Stimulated activated CD4-positive, alpha-beta T cell treated with anti-CD3 and anti-CD28 coated beads, Interleukin-1b, Interleukin-23, amount 100 ng/mL, for 4 hours (primary cell): ENCODE data around the gene KIF26A.

Experiments
- DNase-seq, 2 donors: peaks; one replicate each; pipeline ENCODE4 v3.0.0-alpha.2; 2020; ENCODE audit warnings: low read depth in 2 of 2

Gene KIF26A

GRCh38 chr14:104101086-104101621 is 37.2 kb upstream of the KIF26A start:
- DNase-seq: no peak

- DNase-seq: no peak
Measured at GRCh38 chr14:104101651-104102281, 36.6 kb upstream of the KIF26A start.

GRCh38 chr14:104102282-104102914 is 36.0 kb upstream of the KIF26A start:
- no peak for DNase-seq

- no peak for DNase-seq
Measured at GRCh38 chr14:104103061-104103445, 35.3 kb upstream of the KIF26A start.

GRCh38 chr14:104103446-104104075 is 34.8 kb upstream of the KIF26A start:
- no peak for DNase-seq

- DNase-seq: no peak
Measured at GRCh38 chr14:104104076-104104901, 34.1 kb upstream of the KIF26A start.

- no peak for DNase-seq
Measured at GRCh38 chr14:104105071-104105821, 33.1 kb upstream of the KIF26A start.

- no peak for DNase-seq
Measured at GRCh38 chr14:104105822-104106470, 32.4 kb upstream of the KIF26A start.

- no peak for DNase-seq
Measured at GRCh38 chr14:104106471-104106991, 31.9 kb upstream of the KIF26A start.

- no peak for DNase-seq
Measured at GRCh38 chr14:104107101-104107581, 31.2 kb upstream of the KIF26A start.

- DNase-seq: no peak
Measured at GRCh38 chr14:104107611-104108569, 30.5 kb upstream of the KIF26A start.

GRCh38 chr14:104108570-104109541 is 29.5 kb upstream of the KIF26A start:
- no peak for DNase-seq

GRCh38 chr14:104109731-104110361 is 28.5 kb upstream of the KIF26A start:
- DNase-seq: no peak

- DNase-seq: no peak
Measured at GRCh38 chr14:104110491-104111209, 27.7 kb upstream of the KIF26A start.

- no peak for DNase-seq
Measured at GRCh38 chr14:104111301-104112112, 26.9 kb upstream of the KIF26A start.

- no peak for DNase-seq
Measured at GRCh38 chr14:104112113-104112505, 26.3 kb upstream of the KIF26A start.
